NCI-H2107 treated with DMSO at 0.1 percent for 48 hours (cell line): ENCODE data around the gene PSD2.

ENCODE experiments used
- DNase-seq: peaks from one replicate; lab custom pipeline; 2025; ENCODE audit not compliant: unreplicated experiment; lab: John Stamatoyannopoulos, UW

The PSD2 gene

GRCh38 chr5:139810341-139811273 is 15.0 kb downstream of the PSD2 start:
- DNase-seq = no peak

GRCh38 chr5:139811274-139811607 is 15.6 kb downstream of the PSD2 start:
- no peak for DNase-seq

- no peak for DNase-seq
Observed at GRCh38 chr5:139812323-139812722, 16.7 kb downstream of the PSD2 start.

- no peak for DNase-seq
Observed at GRCh38 chr5:139812836-139813805, 17.5 kb downstream of the PSD2 start.

GRCh38 chr5:139814191-139814601 is 18.6 kb downstream of the PSD2 start:
- no peak for DNase-seq

GRCh38 chr5:139814704-139815280 is 19.2 kb downstream of the PSD2 start:
- DNase-seq = no peak

- DNase-seq = no peak
Observed at GRCh38 chr5:139816566-139816965, 21.0 kb downstream of the PSD2 start.

GRCh38 chr5:139817362-139817761 is 21.8 kb downstream of the PSD2 start:
- no peak for DNase-seq

GRCh38 chr5:139817970-139818369 is 22.4 kb downstream of the PSD2 start:
- no peak for DNase-seq

- no peak for DNase-seq
Observed at GRCh38 chr5:139820130-139820529, 24.5 kb downstream of the PSD2 start.

GRCh38 chr5:139820606-139821005 is 25.0 kb downstream of the PSD2 start:
- no peak for DNase-seq

GRCh38 chr5:139821806-139822552 is 26.4 kb downstream of the PSD2 start:
- DNase-seq = no peak

- no peak for DNase-seq
Observed at GRCh38 chr5:139822553-139823425, 27.2 kb downstream of the PSD2 start.

- DNase-seq = no peak
Observed at GRCh38 chr5:139823757-139824355, 28.2 kb downstream of the PSD2 start.

GRCh38 chr5:139825690-139826089 is 30.1 kb downstream of the PSD2 start:
- DNase-seq = no peak

GRCh38 chr5:139828207-139828895 is 32.7 kb downstream of the PSD2 start:
- no peak for DNase-seq

GRCh38 chr5:139829471-139829870 is 33.9 kb downstream of the PSD2 start:
- DNase-seq = no peak

GRCh38 chr5:139831624-139832023 is 36.0 kb downstream of the PSD2 start:
- no peak for DNase-seq

- no peak for DNase-seq
Observed at GRCh38 chr5:139833525-139833924, 37.9 kb downstream of the PSD2 start.
